Activated CD8-positive, alpha-beta T cell treated with anti-CD3 and anti-CD28 coated beads for 36 hours (primary cell): ENCODE measurements around the gene SERPINH1. TPM values are rescaled to one million over a fixed set of nuclear protein-coding genes. Genes with fewer than 3 reads are reported as not detected.

ENCODE experiments used
- ATAC-seq: fragments of 200-7000 bp; cut with Tn5 transposase; one replicate; pipeline ENCODE4 v1.10.0; 2021; ENCODE audit warnings: mild to moderate bottlenecking, moderate library complexity
- CTCF ChIA-PET: fragments of 350-600 bp; sonication (Branson Sonifier 250); formaldehyde crosslinking; loops from one replicate; lab custom pipeline; 2021; ENCODE audit warnings: antibody characterized with exemption; lab: Charles Lee
- POLR2A ChIA-PET: fragments of 350-600 bp; sonication (Branson Sonifier 250); formaldehyde crosslinking; loops from one replicate; lab custom pipeline; 2021; ENCODE audit warnings: antibody characterized with exemption; lab: Charles Lee
- DNase-seq: peaks from one replicate; pipeline ENCODE4 v3.0.0-alpha.2; 2020
- H3K27ac Mint-ChIP-seq: one replicate; pipeline ENCODE4 v1.8.0; 2021; ENCODE audit warnings: mild to moderate bottlenecking, mixed read lengths
- H3K27me3 Mint-ChIP-seq: one replicate; pipeline ENCODE4 v1.8.0; 2021; ENCODE audit warnings: mixed read lengths
- H3K36me3 Mint-ChIP-seq: one replicate; pipeline ENCODE4 v1.8.0; 2021; ENCODE audit warnings: low read depth, mixed read lengths
- H3K4me1 Mint-ChIP-seq: one replicate; pipeline ENCODE4 v1.8.0; 2021; ENCODE audit warnings: low read depth, mixed read lengths
- H3K4me3 Mint-ChIP-seq: one replicate; pipeline ENCODE4 v1.8.0; 2021; ENCODE audit warnings: mild to moderate bottlenecking, moderate library complexity, mixed read lengths
- H3K9me3 Mint-ChIP-seq: one replicate; pipeline ENCODE4 v1.8.0; 2021; ENCODE audit warnings: mixed read lengths
- intact Hi-C: fragments of 100-400 bp; cut with micrococcal nuclease; formaldehyde crosslinking; loops from one replicate; pipeline ENCODE4 v1.10.0; 2022
- total RNA-seq, 2 experiments: library from RNA; stranded (reverse); gene quantifications; one replicate each; pipeline ENCODE4 v1.2.3, GENCODE V29; 2021
- TF ChIP-seq, protein P1 (sequence below): fragments of 200-600 bp; IDR thresholded peaks from one replicate; pipeline ENCODE4 v1.8.0; 2022; ENCODE audit warnings: antibody characterized with exemption, mild to moderate bottlenecking

SERPINH1 gene
- total RNA-seq, 2 experiments from 2014 or later = 15.7 to 17.7 TPM

DNA sequence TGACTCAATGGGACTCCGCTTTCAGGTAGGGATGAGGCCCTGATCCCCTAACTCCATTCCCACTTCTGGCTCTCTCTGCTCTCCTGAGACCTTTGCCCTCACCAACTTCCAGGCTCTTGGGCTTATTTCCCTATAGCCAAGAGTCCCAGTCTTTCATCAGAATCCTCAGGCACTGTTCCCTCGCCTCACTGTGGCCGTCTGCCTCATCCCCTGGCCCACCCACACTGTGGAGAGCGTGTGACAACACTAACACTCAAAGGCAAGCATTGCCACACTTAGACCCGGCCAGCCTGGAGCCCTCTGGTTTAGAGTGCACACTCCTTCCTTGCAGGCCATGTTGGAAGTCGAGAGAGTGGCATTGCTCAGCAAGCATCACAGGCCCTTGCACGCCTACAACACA, 27.0 kb downstream of the SERPINH1 start:
- DNase-seq (no peak), ATAC-seq (no peak)
- Mint-ChIP-seq H3K27me3 (no peaks in the 10 kb centered on the region), H3K36me3 (no peaks in the 10 kb centered on the region), H3K9me3 (no peaks in the 10 kb centered on the region), H3K27ac (no peak overlapping the region), H3K4me1 (peaks cover 8% of the 10 kb centered on the region), H3K4me3 (no peak overlapping the region)
- ChIA-PET CTCF (interaction anchor here (0.7 to 2.3 kb wide), 3 partner anchors 10 to 117 kb away, joined by 3 to 10 read pairs (median 6); no protein-coding TSS in a partner anchor), POLR2A (no interaction called here)
- intact Hi-C loops = no loop called here
- TF ChIP-seq, protein P1, sequence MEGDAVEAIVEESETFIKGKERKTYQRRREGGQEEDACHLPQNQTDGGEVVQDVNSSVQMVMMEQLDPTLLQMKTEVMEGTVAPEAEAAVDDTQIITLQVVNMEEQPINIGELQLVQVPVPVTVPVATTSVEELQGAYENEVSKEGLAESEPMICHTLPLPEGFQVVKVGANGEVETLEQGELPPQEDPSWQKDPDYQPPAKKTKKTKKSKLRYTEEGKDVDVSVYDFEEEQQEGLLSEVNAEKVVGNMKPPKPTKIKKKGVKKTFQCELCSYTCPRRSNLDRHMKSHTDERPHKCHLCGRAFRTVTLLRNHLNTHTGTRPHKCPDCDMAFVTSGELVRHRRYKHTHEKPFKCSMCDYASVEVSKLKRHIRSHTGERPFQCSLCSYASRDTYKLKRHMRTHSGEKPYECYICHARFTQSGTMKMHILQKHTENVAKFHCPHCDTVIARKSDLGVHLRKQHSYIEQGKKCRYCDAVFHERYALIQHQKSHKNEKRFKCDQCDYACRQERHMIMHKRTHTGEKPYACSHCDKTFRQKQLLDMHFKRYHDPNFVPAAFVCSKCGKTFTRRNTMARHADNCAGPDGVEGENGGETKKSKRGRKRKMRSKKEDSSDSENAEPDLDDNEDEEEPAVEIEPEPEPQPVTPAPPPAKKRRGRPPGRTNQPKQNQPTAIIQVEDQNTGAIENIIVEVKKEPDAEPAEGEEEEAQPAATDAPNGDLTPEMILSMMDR = no peak

DNA sequence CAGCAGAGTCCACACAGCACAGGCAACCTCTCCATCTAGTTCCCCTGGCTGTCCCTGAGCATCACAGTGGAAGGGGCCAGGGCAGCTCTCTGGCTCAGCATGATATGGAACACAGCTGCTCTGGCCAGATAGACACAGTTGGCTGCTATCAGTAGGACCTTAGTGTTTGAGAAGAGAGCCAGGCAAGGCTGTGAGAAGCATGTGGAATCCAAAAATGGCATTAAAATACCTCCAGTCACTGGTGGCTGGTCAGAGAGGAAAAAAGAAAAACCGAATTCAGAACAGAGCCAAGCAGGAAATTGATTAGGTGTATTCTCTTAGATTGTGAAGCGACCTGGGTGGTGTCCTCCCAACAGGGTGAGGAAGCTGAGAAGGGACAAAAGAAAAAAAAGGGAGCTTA, 27.9 kb downstream of the SERPINH1 start:
- intact Hi-C loops = no loop called here
- Mint-ChIP-seq H3K4me3 (no peak overlapping the region), H3K4me1 (peaks cover 6% of the 10 kb centered on the region), H3K27ac (no peak overlapping the region), H3K9me3 (no peaks in the 10 kb centered on the region), H3K27me3 (no peaks in the 10 kb centered on the region), H3K36me3 (no peaks in the 10 kb centered on the region)
- ATAC-seq = no peak
- ChIA-PET CTCF (interaction anchor here (1.9 to 2.3 kb wide), 2 partner anchors 9 to 116 kb away, joined by 6 to 10 read pairs; no protein-coding TSS in a partner anchor), POLR2A (no interaction called here)
- TF ChIP-seq, protein P1 = no peak
- DNase-seq = no peak

- no peak overlapping the region for H3K27ac Mint-ChIP-seq
- POLR2A ChIA-PET = no interaction called here
These were observed 29.3 kb downstream of the SERPINH1 start for GRCh38 chr11:75591371-75591770.

GRCh38 chr11:75591966-75592365, 29.9 kb downstream of the SERPINH1 start:
- POLR2A ChIA-PET = interaction anchor here (1.0 kb wide), 2 partner anchors 10 to 13 kb away, joined by 3 read pairs; no protein-coding TSS in a partner anchor
- TF ChIP-seq, protein P1 = no peak
- DNase-seq (no peak), ATAC-seq (no peak)
- H3K4me3 Mint-ChIP-seq = no peak overlapping the region
- no peaks in the 10 kb centered on the region for H3K27me3 Mint-ChIP-seq
- CTCF ChIA-PET = interaction anchor here (1.2 to 1.5 kb wide), 2 partner anchors 16 to 43 kb away, joined by 3 to 4 read pairs; no protein-coding TSS in a partner anchor
- H3K27ac Mint-ChIP-seq = no peak overlapping the region
- intact Hi-C loops = no loop called here
- no peaks in the 10 kb centered on the region for H3K36me3 Mint-ChIP-seq
- H3K9me3 Mint-ChIP-seq = no peaks in the 10 kb centered on the region
- peaks cover 6% of the 10 kb centered on the region for H3K4me1 Mint-ChIP-seq

More at GRCh38 chr11:75591371-75591770, 29.3 kb downstream of the SERPINH1 start:
- H3K36me3 Mint-ChIP-seq = no peaks in the 10 kb centered on the region
- H3K27me3 Mint-ChIP-seq = no peaks in the 10 kb centered on the region
- DNase-seq (no peak), ATAC-seq (no peak)
- TF ChIP-seq, protein P1 = no peak
- no peak overlapping the region for H3K4me3 Mint-ChIP-seq
- peaks cover 6% of the 10 kb centered on the region for H3K4me1 Mint-ChIP-seq
- intact Hi-C loops = no loop called here
- CTCF ChIA-PET = interaction anchor here (1.2 kb wide), 1 partner anchor 42 kb away, joined by 3 read pairs; no protein-coding TSS in a partner anchor
- no peaks in the 10 kb centered on the region for H3K9me3 Mint-ChIP-seq

- no peaks in the 10 kb centered on the region for H3K9me3 Mint-ChIP-seq
- ATAC-seq = no peak
- H3K27ac Mint-ChIP-seq = no peak overlapping the region
- DNase-seq = no peak
- no peak overlapping the region for H3K4me3 Mint-ChIP-seq
- intact Hi-C loops = no loop called here
- no peaks in the 10 kb centered on the region for H3K36me3 Mint-ChIP-seq
- POLR2A ChIA-PET = interaction anchor here (1.0 kb wide), 2 partner anchors 9 to 12 kb away, joined by 3 read pairs; no protein-coding TSS in a partner anchor
- no peaks in the 10 kb centered on the region for H3K27me3 Mint-ChIP-seq
- CTCF ChIA-PET = interaction anchor here (0.9 to 1.5 kb wide), 4 partner anchors 15 to 559 kb away, joined by 3 to 4 read pairs (median 4); no protein-coding TSS in a partner anchor
- TF ChIP-seq, protein P1 = no peak
- H3K4me1 Mint-ChIP-seq = peaks cover 6% of the 10 kb centered on the region
These were observed 30.7 kb downstream of the SERPINH1 start for GRCh38 chr11:75592715-75593114.
